K562 (cell line): ENCODE data around the gene PI4KA. TPM values are rescaled to one million over a fixed set of nuclear protein-coding genes. Genes with fewer than 3 reads are reported as not detected.
A peak's percentile ranks its signal among the peaks of the same experiment; 100 is the strongest.

Experiments used
- ADNP ChIP-seq: fragments of 200-800 bp; sonication (Bioruptor generic); IDR thresholded peaks from 2 replicates; pipeline ENCODE4 v1.6.1; 2016; ENCODE audit warnings: missing genetic modification characterization, missing compliant biosample characterization
- ATF4 ChIP-seq: fragments of 450-650 bp; formaldehyde crosslinking; IDR thresholded peaks from 2 replicates; pipeline ENCODE4 v1.4.0; 2022; ENCODE audit warnings: mild to moderate bottlenecking, moderate library complexity
- CBX2 ChIP-seq: fragments of 200-600 bp; sonication (generic); IDR thresholded peaks from one replicate; pipeline ENCODE4 v1.6.1; 2012; ENCODE audit warnings: mild to moderate bottlenecking, low read length, inconsistent platforms; ENCODE audit not compliant: insufficient read depth, poor library complexity, severe bottlenecking
- CC2D1A ChIP-seq: fragments of 450-650 bp; IDR thresholded peaks from 2 replicates; pipeline ENCODE4 v1.6.1; 2017; ENCODE audit warnings: mild to moderate bottlenecking
- CEBPB ChIP-seq: fragments of 450-650 bp; IDR thresholded peaks from 2 replicates; pipeline ENCODE4 v1.6.1; 2016; ENCODE audit warnings: missing genetic modification characterization, missing compliant biosample characterization
- CHCHD3 ChIP-seq: fragments of 250-450 bp; sonication (Bioruptor Pico); IDR thresholded peaks from 2 replicates; pipeline ENCODE4 v2.1.2; 2022; ENCODE audit warnings: mild to moderate bottlenecking
- GATA2 ChIP-seq: sonication (generic); formaldehyde crosslinking; IDR thresholded peaks from 2 replicates; pipeline ENCODE4 v1.4.0; 2020; ENCODE audit warnings: mild to moderate bottlenecking, missing genetic modification reagents
- HDGF ChIP-seq: fragments of 450-650 bp; IDR thresholded peaks from 2 replicates; pipeline ENCODE4 v1.6.1; 2016
- HNRNPUL1 ChIP-seq: fragments of 200-400 bp; formaldehyde crosslinking; IDR thresholded peaks from 2 replicates; pipeline ENCODE4 v1.6.1; 2017; ENCODE audit warnings: low read length
- KDM5B ChIP-seq: fragments of 200-600 bp; sonication (generic); IDR thresholded peaks from 2 replicates; pipeline ENCODE4 v1.6.1; 2012; ENCODE audit warnings: low read depth, mild to moderate bottlenecking, moderate library complexity, low read length, control low read depth, inconsistent platforms; ENCODE audit not compliant: insufficient replicate concordance
- KLF16 ChIP-seq: IDR thresholded peaks from 2 replicates; pipeline ENCODE4 v1.6.1; 2016; ENCODE audit warnings: antibody characterized with exemption
- NR3C1 ChIP-seq: sonication (generic); formaldehyde crosslinking; IDR thresholded peaks from 2 replicates; pipeline ENCODE4 v1.8.1; 2022; ENCODE audit warnings: missing genetic modification reagents
- SMARCC2 ChIP-seq: fragments of 450-650 bp; IDR thresholded peaks from 2 replicates; pipeline ENCODE4 v1.6.1; 2017; ENCODE audit warnings: antibody characterized with exemption, moderate library complexity, mild to moderate bottlenecking, low read depth
- SRSF9 ChIP-seq: fragments of 200-400 bp; formaldehyde crosslinking; IDR thresholded peaks from 2 replicates; pipeline ENCODE4 v1.6.1; 2017; ENCODE audit warnings: low read depth, low read length, borderline replicate concordance
- ZFX ChIP-seq: sonication (generic); formaldehyde crosslinking; IDR thresholded peaks from 2 replicates; pipeline ENCODE4 v1.8.0; 2022; ENCODE audit warnings: mild to moderate bottlenecking, missing genetic modification reagents, moderate library complexity
- ZNF707 ChIP-seq: fragments of 250-450 bp; sonication (Bioruptor Pico); conservative IDR thresholded peaks from 2 replicates; pipeline ENCODE4 v1.8.0; 2022; ENCODE audit warnings: inconsistent platforms, mild to moderate bottlenecking, moderate library complexity
- polyA plus RNA-seq, 8 experiments: library from polyadenylated mRNA; depleted of rRNA in 4 of 8; stranded (reverse) in 5 of 8; unstranded in 3 of 8; fragments of >200 nt; fragmentation: Nextera tagmentation in 2 of 8; fragmentation: Illumina TruSeq in 1 of 8; extraction: Ambion mirVana in 2 of 8; extraction: Trizol in 1 of 8; gene quantifications; 2 replicates each; pipeline versions ENCODE4 v1.2.1 to v1.2.3, GENCODE V29; 2011 to 2014; ENCODE audit warnings: inconsistent platforms in 1 of 8, missing spikeins in 1 of 8
- total RNA-seq, 7 experiments: library from RNA; depleted of rRNA in 6 of 7; stranded (reverse); fragments of >200 nt in 6 of 7; fragmentation: Illumina TruSeq in 2 of 7; extraction: Trizol in 2 of 7; gene quantifications; 2 replicates each; pipeline versions ENCODE4 v1.2.1 to v1.2.3, GENCODE V29; 2011 to 2021; ENCODE audit warnings: low replicate concordance in 1 of 7
- TF ChIP-seq, protein P1 (sequence below): sonication (generic); formaldehyde crosslinking; IDR thresholded peaks from 2 replicates; pipeline ENCODE4 v1.4.0; 2020; ENCODE audit warnings: mild to moderate bottlenecking, missing genetic modification reagents
- TF ChIP-seq, protein P2 (sequence below): fragments of 250-450 bp; sonication (Bioruptor Pico); IDR thresholded peaks from 2 replicates; pipeline ENCODE4 v1.9.0; 2021; ENCODE audit warnings: mild to moderate bottlenecking, inconsistent platforms
- TF ChIP-seq, protein P3 (sequence below): fragments of 450-650 bp; IDR thresholded peaks from 2 replicates; pipeline ENCODE4 v1.6.1; 2018; ENCODE audit warnings: mild to moderate bottlenecking, low read depth; ENCODE audit not compliant: partially characterized antibody
- TF ChIP-seq, protein P4 (sequence below): fragments of 250-450 bp; sonication (Bioruptor Pico); IDR thresholded peaks from 2 replicates; pipeline ENCODE4 v1.8.0; 2022; ENCODE audit warnings: inconsistent platforms, mild to moderate bottlenecking, moderate library complexity, borderline replicate concordance

Gene PI4KA
- total and polyA plus RNA-seq, 9 of the 15 experiments (the other 6 are each of a cell fraction or from before 2014, with no cell fraction given) = 7.3 to 187 (median 84.7) TPM

DNA sequence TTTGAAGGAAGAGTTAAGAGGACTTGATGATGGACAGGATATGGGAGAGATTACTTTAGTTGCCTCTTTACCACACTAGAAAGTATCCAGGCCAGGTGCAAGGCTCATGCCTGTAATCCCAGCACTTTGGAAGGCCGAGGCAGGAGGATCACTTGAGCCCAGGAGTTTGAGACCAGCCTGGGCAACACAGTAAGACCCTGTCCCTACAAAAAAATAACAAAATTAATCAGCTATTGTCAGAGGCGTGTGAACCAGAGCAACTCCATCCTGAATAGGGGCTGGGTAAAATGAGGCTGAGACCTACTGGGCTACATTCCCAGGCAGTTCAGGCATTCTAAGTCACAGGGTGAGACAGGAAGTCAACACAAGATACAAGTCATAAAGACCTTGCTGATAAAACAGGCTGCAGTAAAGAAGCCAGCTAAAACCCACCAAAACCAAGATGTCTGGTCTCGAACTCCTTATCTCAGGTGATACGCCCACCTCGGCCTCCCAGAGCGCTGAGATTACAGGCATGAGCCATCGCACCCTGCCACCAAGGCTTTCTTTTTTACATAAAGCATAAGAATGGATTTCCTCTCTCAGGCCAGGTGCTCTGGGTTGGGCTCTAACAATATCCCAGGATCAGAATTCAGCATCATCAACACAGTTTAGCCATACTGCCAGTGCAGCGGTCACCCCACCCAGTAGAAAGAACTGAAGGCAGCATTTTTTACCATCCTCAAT lies 17.8 kb downstream of the PI4KA start (continued):
- TF ChIP-seq, protein P1, sequence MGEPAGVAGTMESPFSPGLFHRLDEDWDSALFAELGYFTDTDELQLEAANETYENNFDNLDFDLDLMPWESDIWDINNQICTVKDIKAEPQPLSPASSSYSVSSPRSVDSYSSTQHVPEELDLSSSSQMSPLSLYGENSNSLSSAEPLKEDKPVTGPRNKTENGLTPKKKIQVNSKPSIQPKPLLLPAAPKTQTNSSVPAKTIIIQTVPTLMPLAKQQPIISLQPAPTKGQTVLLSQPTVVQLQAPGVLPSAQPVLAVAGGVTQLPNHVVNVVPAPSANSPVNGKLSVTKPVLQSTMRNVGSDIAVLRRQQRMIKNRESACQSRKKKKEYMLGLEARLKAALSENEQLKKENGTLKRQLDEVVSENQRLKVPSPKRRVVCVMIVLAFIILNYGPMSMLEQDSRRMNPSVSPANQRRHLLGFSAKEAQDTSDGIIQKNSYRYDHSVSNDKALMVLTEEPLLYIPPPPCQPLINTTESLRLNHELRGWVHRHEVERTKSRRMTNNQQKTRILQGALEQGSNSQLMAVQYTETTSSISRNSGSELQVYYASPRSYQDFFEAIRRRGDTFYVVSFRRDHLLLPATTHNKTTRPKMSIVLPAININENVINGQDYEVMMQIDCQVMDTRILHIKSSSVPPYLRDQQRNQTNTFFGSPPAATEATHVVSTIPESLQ (CRISPR knock-in tag) = no peak
- TF ChIP-seq, protein P2, sequence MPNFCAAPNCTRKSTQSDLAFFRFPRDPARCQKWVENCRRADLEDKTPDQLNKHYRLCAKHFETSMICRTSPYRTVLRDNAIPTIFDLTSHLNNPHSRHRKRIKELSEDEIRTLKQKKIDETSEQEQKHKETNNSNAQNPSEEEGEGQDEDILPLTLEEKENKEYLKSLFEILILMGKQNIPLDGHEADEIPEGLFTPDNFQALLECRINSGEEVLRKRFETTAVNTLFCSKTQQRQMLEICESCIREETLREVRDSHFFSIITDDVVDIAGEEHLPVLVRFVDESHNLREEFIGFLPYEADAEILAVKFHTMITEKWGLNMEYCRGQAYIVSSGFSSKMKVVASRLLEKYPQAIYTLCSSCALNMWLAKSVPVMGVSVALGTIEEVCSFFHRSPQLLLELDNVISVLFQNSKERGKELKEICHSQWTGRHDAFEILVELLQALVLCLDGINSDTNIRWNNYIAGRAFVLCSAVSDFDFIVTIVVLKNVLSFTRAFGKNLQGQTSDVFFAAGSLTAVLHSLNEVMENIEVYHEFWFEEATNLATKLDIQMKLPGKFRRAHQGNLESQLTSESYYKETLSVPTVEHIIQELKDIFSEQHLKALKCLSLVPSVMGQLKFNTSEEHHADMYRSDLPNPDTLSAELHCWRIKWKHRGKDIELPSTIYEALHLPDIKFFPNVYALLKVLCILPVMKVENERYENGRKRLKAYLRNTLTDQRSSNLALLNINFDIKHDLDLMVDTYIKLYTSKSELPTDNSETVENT (CRISPR knock-in tag) = no peak
- TF ChIP-seq ATF4 (CRISPR knock-in tag) (no peak), HNRNPUL1 (no peak), HDGF (no peak; the same call in 1 of the 2 replicates), NR3C1 (no peak), KDM5B (peak; percentile 43), CEBPB (tag) (no peak), ADNP (tag) (no peak), CHCHD3 (CRISPR knock-in tag) (no peak), SMARCC2 (no peak), CC2D1A (no peak), ZNF707 (CRISPR knock-in tag) (no peak), KLF16 (peak; percentile 68; the same call in 1 of the 2 replicates), ZFX (no peak), SRSF9 (no peak), GATA2 (CRISPR knock-in tag) (peak; percentile 46; the same call in 1 of the 2 replicates), CBX2 (no peak)
- TF ChIP-seq, protein P3, sequence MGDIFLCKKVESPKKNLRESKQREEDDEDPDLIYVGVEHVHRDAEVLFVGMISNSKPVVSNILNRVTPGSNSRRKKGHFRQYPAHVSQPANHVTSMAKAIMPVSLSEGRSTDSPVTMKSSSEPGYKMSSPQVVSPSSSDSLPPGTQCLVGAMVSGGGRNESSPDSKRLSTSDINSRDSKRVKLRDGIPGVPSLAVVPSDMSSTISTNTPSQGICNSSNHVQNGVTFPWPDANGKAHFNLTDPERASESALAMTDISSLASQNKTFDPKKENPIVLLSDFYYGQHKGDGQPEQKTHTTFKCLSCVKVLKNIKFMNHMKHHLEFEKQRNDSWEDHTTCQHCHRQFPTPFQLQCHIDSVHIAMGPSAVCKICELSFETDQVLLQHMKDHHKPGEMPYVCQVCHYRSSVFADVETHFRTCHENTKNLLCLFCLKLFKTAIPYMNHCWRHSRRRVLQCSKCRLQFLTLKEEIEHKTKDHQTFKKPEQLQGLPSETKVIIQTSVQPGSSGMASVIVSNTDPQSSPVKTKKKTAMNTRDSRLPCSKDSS = no peak
- TF ChIP-seq, protein P4, sequence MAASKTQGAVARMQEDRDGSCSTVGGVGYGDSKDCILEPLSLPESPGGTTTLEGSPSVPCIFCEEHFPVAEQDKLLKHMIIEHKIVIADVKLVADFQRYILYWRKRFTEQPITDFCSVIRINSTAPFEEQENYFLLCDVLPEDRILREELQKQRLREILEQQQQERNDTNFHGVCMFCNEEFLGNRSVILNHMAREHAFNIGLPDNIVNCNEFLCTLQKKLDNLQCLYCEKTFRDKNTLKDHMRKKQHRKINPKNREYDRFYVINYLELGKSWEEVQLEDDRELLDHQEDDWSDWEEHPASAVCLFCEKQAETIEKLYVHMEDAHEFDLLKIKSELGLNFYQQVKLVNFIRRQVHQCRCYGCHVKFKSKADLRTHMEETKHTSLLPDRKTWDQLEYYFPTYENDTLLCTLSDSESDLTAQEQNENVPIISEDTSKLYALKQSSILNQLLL (CRISPR knock-in tag) = no peak
